ENCODE data around the gene IL17F.

IL17F gene

GRCh38 chr6:52244400-52244799 lies at the start of gene IL17F:
Gene IL17F, minus strand, starts transcription at chr6:52244500. Its CDS starts 71 bp downstream, at chr6:52244429.
- no peak for DNase-seq (ENCODE audit: low read depth in 2 of 2)

GRCh38 chr6:52293067-52293466 lies 48.8 kb upstream of the IL17F start:
- DNase-seq (ENCODE audit: low read depth in 2 of 2), result no peak

- no peak for DNase-seq (ENCODE audit: low read depth in 2 of 2)
Observed at GRCh38 chr6:52288841-52289240, 44.5 kb upstream of the IL17F start.

GRCh38 chr6:52288216-52288615 lies 43.9 kb upstream of the IL17F start:
- no peak for DNase-seq (ENCODE audit: low read depth in 2 of 2)

- peak; percentile 21 to 67 for DNase-seq (ENCODE audit: low read depth in 2 of 2)
Observed at GRCh38 chr6:52286798-52287432, 42.6 kb upstream of the IL17F start.

GRCh38 chr6:52285177-52286068 lies 41.1 kb upstream of the IL17F start:
- DNase-seq (ENCODE audit: low read depth in 2 of 2), result no peak

- DNase-seq (ENCODE audit: low read depth in 2 of 2), result peak; percentile 89 to 90
Observed at GRCh38 chr6:52284460-52285176, 40.3 kb upstream of the IL17F start, which contains the start of gene MCM3. Gene MCM3, minus strand, starts transcription at chr6:52284742. Its CDS starts 68 bp downstream, at chr6:52284674.

GRCh38 chr6:52284131-52284459 lies 39.8 kb upstream of the IL17F start:
- DNase-seq (ENCODE audit: low read depth in 2 of 2), result peak; percentile 25 to 63

- DNase-seq (ENCODE audit: low read depth in 2 of 2), result no peak
Observed at GRCh38 chr6:52283111-52283510, 38.8 kb upstream of the IL17F start.

- DNase-seq (ENCODE audit: low read depth in 2 of 2), result no peak
Observed at GRCh38 chr6:52276130-52276529, 31.8 kb upstream of the IL17F start.

- no peak for DNase-seq (ENCODE audit: low read depth in 2 of 2)
Observed at GRCh38 chr6:52271852-52272460, 27.7 kb upstream of the IL17F start.

- DNase-seq (ENCODE audit: low read depth in 2 of 2), result peak; percentile 43 to 53
Observed at GRCh38 chr6:52263709-52264540, 19.6 kb upstream of the IL17F start.

- DNase-seq (ENCODE audit: low read depth in 2 of 2), result no peak
Observed at GRCh38 chr6:52262620-52263344, 18.5 kb upstream of the IL17F start.

- DNase-seq (ENCODE audit: low read depth in 2 of 2), result no peak
Observed at GRCh38 chr6:52261229-52261628, 16.9 kb upstream of the IL17F start.

- DNase-seq (ENCODE audit: low read depth in 2 of 2), result no peak
Observed at GRCh38 chr6:52260634-52261033, 16.3 kb upstream of the IL17F start.

GRCh38 chr6:52255434-52255833 lies 11.1 kb upstream of the IL17F start:
- no peak for DNase-seq (ENCODE audit: low read depth in 2 of 2)

- no peak for DNase-seq (ENCODE audit: low read depth in 2 of 2)
Observed at GRCh38 chr6:52254731-52255378, 10.6 kb upstream of the IL17F start.

- DNase-seq (ENCODE audit: low read depth in 2 of 2), result peak; percentile 15 to 37
Observed at GRCh38 chr6:52253494-52253893, 9.2 kb upstream of the IL17F start.

- DNase-seq (ENCODE audit: low read depth in 2 of 2), result no peak
Observed at GRCh38 chr6:52251113-52251512, 6.8 kb upstream of the IL17F start.

- no peak for DNase-seq (ENCODE audit: low read depth in 2 of 2)
Observed at GRCh38 chr6:52249078-52249477, 4.8 kb upstream of the IL17F start.
